Measurements from ENCODE around the gene GDPD4.

The GDPD4 gene

GRCh38 chr11:77203901-77204753 lies 97.4 kb downstream of the GDPD4 start:
- H3K4me3 ChIP-seq (replicated peaks in 1 of 2; ENCODE audit: low read depth in 2 of 2, low read length in 2 of 2) = no peak overlapping the region
- TF ChIP-seq CTCF (IDR thresholded peaks at IDR 0.05; ENCODE audit: low read depth, low read length) = no peak

GRCh38 chr11:77202941-77203900 lies 98.3 kb downstream of the GDPD4 start:
- TF ChIP-seq CTCF (IDR thresholded peaks at IDR 0.05; ENCODE audit: low read depth, low read length) = no peak
- DNase-seq (ENCODE audit: low read depth in 2 of 2) = no peak

More at GRCh38 chr11:77203901-77204753, 97.4 kb downstream of the GDPD4 start:
- DNase-seq (ENCODE audit: low read depth in 2 of 2) = no peak

GRCh38 chr11:77201991-77202841 lies 99.3 kb downstream of the GDPD4 start:
- TF ChIP-seq CTCF (IDR thresholded peaks at IDR 0.05; ENCODE audit: low read depth, low read length) = no peak
- no peak overlapping the region for H3K4me3 ChIP-seq (replicated peaks in 1 of 2; ENCODE audit: low read depth in 2 of 2, low read length in 2 of 2)
- no peak for DNase-seq (ENCODE audit: low read depth in 2 of 2)

More at GRCh38 chr11:77202941-77203900, 98.3 kb downstream of the GDPD4 start:
- H3K4me3 ChIP-seq (replicated peaks in 1 of 2; ENCODE audit: low read depth in 2 of 2, low read length in 2 of 2) = no peak overlapping the region

GRCh38 chr11:77201370-77201769 lies 100.1 kb downstream of the GDPD4 start:
- no peak for DNase-seq (ENCODE audit: low read depth in 2 of 2)
- H3K4me3 ChIP-seq (replicated peaks in 1 of 2; ENCODE audit: low read depth in 2 of 2, low read length in 2 of 2) = no peak overlapping the region
- TF ChIP-seq CTCF (IDR thresholded peaks at IDR 0.05; ENCODE audit: low read depth, low read length) = no peak

GRCh38 chr11:77200351-77201268 lies 100.9 kb downstream of the GDPD4 start:
- no peak for TF ChIP-seq CTCF (IDR thresholded peaks at IDR 0.05; ENCODE audit: low read depth, low read length)
- H3K4me3 ChIP-seq (replicated peaks in 1 of 2; ENCODE audit: low read depth in 2 of 2, low read length in 2 of 2) = no peak overlapping the region
- no peak for DNase-seq (ENCODE audit: low read depth in 2 of 2)
